Amniotic epithelial cell (primary cell): ENCODE measurements around the gene RBBP4.
"Not testable (repeated sequence)": the region's sequence is repeated elsewhere in the genome, so short reads cannot be mapped to it uniquely, and the experiment has no call there.

ENCODE experiments used
- DNase-seq: peaks from one replicate; pipeline ENCODE4 v3.0.0-alpha.2; 2010; ENCODE audit warnings: low read depth

Gene RBBP4

GRCh38 chr1:32639489-32640075, 11.4 kb upstream of the RBBP4 start:
- peak; percentile 23 for DNase-seq

GRCh38 chr1:32642292-32642827, 8.6 kb upstream of the RBBP4 start:
- not testable (repeated sequence) for DNase-seq

DNA sequence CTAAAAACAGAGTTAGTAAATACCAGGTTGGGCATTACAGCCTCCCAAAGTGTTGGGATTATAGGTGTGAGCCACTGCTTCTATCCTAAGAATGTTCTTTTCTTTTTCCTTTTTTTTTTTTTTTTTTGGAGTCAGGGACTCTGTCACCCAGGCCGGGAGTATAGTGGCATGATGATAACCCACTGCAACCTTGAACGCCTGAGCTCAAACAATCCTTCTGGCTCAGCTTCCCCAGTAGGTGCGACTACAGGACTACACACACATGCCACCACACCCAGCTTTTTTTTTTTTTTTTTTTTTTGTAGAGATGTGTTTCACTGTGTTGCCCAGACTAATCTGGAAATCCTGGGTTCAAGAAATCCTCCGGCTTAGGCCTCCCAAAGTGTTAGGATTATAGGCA, 6.6 kb upstream of the RBBP4 start:
- no peak for DNase-seq

DNA sequence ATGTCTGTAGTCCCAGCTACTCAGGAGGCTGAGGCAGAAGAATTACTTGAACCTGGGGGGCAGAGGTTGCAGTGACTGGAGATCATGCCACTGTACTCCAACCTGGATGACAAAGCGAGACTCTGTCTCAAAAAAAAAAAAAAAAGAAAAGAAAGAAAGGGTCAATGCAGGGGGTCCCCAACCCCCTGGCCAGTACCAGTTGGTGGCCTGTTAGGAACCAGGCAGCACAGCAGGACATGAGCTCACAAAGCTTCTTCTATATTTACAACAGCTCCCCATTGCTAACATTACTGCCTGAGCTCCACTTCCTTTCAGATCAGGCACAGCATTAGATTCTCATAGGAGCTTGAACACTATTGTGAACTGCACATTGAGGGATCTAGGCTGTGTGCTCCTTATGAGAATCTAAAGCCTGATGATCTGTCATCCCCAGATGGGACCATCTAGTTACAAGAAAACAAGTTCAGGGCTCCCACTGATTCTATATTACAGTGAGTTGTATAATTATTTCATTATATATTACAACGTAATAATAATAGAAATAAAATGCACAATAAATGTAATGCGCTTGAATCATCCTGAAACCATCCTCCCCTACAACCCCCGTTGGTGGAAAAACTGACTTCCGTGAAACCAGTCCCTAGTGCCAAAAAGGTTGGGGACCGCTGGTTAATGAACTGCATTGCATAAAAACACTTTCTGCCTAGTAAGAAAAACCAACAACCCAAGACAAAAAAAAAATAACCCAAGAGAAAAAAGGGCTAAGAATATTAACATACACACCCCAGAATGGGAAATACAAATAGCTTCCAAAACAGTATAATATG, 3.5 kb upstream of the RBBP4 start:
- no peak for DNase-seq

DNA sequence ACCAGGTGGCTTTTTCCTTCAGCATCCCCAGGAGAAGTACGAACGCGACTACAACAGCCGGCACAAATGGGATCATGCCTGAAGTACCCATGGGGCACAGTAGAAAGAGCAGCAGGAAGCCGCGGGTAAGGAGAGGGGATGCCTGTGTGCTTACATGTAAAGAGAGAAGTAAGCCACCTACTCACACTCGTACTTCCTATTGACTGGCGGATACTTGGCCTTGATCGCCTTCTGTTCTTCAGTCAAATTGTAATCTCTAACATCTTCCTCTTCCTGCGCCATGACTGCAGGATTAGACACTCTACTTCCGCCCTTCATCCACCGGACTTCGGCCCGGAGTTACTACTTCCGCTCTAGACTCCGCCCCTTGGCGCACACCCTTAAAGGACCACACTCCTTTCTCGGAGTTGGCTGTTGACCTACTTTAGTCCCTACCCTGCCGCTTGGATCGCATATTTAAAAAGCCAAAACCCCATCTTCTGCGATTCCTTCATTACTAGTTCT, 708 bp upstream of the RBBP4 start, which contains the start of gene ZBTB8OS:
TSS of gene ZBTB8OS (minus strand) at position 303 of the 504 bp plus-strand sequence. CDS start at position 282, 21 bp downstream.
- peak; percentile 94 for DNase-seq

GRCh38 chr1:32651461-32652073, 559 bp downstream of the RBBP4 start:
- DNase-seq, result no peak

- no peak for DNase-seq
Measured at GRCh38 chr1:32652244-32652962, 1.4 kb downstream of the RBBP4 start.

DNA sequence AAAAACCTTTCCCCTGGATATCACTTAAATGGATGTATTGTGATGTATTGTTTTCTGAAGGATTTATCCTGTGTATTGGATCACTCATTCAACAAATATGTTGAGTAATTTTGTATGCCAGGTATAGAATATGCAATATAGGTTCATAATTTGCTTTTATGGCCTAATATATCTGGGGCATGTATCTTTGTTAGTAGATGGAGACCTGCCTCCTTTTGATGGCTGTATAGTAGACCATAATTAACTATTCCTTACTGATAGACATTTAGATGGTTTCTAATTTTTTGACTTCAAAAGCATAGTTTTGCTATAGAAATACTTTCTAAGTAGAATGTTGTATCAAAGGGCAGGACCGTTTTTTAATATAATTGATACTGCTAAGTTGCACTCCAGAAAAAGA, 8.6 kb downstream of the RBBP4 start:
- no peak for DNase-seq

DNA sequence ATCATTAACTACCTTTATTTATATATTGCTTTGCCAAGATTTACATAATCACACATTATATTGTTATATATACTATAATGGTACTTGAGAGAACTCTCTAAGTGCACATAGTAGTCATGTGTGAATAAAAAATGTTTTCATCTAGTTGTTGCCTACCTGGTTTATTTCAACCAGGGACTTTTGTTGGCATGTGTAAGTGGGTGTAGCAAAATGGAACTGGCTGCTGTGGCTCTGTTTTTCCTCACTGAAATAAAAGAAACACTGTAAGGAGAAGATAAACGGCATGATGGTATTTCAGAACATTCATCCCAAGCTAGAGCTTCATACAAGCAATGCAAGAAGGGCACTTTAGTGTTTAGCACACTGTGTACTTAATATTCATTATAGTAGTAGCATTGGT, 14.9 kb downstream of the RBBP4 start:
- peak; percentile 36 for DNase-seq

DNA sequence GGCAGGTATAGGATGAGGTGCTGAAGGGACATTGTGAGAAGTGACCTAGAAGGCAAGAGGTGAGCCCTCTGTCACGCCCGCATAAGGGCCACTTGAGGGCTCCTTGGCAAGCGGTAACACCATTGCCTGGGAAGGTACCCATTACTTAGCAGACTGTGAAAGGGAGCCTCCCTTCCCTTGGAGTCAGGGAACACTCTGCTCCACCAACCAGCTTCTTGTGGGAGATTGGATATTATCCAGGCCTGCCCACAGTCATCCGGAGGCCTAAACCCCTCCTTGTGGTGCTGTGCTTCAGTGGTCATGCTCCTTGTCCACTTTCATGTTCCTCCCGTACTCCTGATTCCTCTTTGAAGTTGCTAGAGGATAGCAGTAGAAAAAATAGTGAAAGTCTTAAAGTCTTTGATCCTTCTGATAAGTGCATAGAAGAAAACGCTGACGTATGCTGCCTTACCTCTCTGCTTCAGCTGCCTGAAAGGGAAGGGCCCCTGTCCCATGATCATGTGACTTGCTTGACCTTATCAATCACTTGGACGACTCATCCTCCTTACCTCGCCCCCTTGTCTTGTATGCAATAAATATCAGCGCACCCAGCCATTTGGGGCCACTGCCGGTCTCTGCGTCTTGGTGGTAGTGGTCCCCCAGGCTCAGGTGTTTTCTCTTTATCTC, 16.0 kb downstream of the RBBP4 start:
- peak; percentile 89 for DNase-seq

- DNase-seq, result not testable (repeated sequence)
Measured at GRCh38 chr1:32668716-32669115, 17.7 kb downstream of the RBBP4 start.

DNA sequence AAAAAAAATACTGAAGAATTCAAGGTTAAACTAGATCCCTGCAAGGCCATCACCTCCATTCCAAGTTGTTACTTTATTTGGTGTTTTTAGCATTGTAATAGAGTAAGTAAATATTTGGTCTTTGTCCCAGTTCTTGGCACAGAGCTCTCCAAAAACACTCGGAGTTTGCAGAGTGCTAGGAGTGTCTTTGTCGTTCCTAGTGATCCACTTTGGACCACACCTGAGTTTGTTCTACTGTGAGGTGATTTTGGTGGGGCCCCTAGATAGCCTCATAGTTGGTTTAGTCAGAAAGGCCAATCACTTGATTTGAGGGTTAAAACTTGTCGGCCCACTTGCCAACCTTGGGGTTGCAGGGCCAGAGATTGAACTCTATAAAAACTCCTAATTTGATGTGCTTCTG, 25.9 kb downstream of the RBBP4 start:
- no peak for DNase-seq

DNA sequence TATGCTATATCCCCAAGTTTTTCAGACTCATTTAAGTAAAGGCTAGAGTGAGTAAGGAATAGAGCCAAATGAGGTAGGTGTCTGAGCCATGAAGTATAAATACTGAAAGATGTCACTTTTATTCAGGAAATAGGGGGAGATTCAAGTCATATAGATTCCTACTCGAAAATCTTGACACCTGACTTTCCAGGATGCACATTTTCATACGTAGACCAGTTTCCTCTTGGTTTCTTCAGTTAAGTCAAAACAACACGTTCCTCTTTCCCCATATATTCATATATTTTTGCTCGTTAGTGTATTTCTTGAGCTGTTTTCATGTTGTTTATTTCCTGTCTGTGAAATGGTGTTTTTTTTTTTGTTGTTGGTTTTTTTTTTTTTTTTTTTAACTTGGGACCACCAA, 29.0 kb downstream of the RBBP4 start:
- DNase-seq, result not testable (repeated sequence)

GRCh38 chr1:32680642-32681041, 29.6 kb downstream of the RBBP4 start:
- no peak for DNase-seq

DNA sequence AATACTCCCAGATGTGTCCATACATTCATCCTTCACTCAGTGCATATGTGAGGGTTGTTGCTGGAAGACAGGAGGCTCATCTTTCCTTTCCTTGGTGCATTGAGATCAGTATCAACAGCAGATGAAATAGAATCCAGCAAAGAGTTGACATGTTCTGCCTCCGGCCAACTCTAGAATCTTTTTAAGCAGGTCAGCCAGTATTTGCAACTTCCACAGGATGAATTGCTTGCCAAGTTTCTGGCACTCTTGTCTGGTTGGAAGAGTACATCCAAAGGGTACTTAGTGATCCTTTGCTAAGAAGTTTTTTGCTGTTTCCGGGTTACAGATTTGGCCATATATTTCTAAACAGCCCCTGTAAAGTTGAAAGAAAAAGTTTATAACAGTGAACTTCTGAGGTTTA, 30.5 kb downstream of the RBBP4 start:
- no peak for DNase-seq

DNA sequence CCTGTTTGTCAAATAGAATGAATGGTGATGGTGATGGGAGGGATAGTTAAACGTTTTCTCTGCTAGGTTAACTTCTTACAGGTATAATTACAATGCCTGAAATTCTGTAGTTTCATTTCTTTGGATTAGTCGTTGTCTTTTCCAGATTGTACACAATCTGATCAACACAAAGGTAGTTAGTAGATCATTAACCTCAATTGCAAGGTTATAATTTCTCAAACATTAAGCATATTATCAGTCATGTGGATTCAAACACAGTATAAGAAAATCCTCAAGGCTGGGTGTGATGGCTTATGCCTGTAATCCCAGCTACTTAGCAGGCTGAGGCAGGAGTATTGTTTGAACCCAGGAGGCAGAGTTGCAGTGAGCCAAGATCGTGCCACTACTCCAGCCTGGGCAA, 31.0 kb downstream of the RBBP4 start:
- no peak for DNase-seq

DNA sequence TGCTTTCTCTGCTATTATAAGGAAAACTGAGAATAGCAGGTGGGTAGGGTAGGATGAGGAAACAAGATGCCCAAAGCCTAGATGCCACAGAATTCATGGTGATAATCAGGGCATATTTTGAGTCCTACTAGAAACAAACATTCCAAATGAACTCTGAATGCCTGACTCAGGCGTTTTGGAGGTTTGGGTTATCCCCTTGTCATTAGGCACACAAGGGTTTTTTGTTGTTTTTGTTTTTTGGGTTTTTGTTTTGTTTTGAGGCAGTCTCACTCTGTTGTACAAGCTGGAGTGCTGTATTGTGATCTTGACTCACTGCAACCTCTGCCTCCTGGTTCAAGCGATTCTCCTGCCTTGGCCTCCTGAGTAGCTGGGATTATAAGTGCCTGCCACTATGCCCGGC, 32.4 kb downstream of the RBBP4 start:
- DNase-seq, result no peak

DNA sequence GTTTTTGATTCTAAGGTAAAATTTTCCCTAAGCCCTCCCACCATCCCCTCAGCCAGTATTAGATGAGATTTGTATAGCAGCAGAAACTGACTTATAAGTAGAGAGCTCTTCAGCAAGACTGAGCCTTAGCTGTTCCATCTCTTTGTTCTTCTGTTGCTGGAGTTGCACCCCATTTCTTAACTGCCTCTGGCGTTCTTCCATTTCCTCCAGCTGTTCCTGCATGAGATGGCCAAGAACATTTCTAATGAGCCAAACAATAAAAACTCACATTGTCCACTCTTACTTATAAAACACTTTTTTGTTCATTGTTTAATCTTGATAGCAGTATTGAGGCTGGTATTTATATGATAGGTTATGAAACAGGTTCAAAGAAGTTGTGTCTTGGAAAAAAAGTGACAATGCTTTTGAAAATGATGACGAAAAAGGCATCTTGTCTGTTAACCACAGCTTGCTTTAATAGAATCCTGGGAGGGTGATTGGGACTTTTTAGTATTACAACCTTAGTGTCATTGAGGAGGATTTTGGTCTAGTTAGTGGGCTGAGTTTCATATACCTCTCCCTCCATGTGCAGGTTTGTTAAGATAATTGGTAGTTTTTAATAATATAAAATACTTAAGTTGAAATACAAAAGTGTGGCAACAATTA, 33.3 kb downstream of the RBBP4 start:
- peak; percentile 42 for DNase-seq

DNA sequence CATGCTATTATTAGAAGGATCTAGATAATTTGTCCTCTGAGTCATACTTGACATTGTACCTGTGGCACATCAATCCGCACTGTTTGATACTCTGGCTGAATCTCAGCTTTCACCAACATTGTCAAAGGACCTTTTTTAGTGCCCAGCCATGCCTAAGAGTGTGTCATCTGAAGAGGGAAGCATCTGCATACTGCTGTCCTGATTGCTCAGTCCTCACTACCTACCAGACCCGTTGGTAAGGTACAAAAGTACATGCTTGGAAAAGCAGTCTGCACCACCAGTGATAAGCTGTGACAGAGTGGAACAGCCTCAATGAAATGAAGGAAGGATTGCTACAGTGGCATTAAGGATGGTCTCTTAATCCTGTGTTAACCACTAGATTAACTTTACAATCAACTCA, 34.5 kb downstream of the RBBP4 start:
- DNase-seq, result no peak

DNA sequence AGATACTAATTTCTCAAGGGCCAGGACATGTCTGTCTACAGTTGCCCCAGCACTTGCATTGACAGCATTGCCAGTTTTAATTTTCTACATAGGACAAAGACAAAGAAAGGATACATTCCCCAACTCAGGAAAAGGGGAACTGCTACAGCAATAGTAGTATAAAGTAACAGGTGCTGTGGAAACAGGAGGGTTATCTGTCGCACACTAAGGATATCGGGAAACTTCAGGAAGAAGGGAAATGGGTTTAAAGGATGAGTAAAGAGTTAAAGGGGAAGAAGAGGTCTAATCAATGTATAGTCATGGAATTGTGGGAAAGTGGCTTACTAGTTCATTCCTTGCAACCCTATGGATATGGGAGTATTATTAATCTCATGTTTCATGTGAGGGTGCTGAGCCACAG, 35.4 kb downstream of the RBBP4 start:
- DNase-seq, result no peak
